ENCODE results near the gene METTL9. TPM values are rescaled to one million over a fixed set of nuclear protein-coding genes. Genes with fewer than 3 reads are reported as not detected.

The METTL9 gene
- total and polyA plus RNA-seq, 9 of the 15 experiments (the other 6 are each of a cell fraction or from before 2014, with no cell fraction given): 12.2 to 107 (median 79.1) TPM

DNA sequence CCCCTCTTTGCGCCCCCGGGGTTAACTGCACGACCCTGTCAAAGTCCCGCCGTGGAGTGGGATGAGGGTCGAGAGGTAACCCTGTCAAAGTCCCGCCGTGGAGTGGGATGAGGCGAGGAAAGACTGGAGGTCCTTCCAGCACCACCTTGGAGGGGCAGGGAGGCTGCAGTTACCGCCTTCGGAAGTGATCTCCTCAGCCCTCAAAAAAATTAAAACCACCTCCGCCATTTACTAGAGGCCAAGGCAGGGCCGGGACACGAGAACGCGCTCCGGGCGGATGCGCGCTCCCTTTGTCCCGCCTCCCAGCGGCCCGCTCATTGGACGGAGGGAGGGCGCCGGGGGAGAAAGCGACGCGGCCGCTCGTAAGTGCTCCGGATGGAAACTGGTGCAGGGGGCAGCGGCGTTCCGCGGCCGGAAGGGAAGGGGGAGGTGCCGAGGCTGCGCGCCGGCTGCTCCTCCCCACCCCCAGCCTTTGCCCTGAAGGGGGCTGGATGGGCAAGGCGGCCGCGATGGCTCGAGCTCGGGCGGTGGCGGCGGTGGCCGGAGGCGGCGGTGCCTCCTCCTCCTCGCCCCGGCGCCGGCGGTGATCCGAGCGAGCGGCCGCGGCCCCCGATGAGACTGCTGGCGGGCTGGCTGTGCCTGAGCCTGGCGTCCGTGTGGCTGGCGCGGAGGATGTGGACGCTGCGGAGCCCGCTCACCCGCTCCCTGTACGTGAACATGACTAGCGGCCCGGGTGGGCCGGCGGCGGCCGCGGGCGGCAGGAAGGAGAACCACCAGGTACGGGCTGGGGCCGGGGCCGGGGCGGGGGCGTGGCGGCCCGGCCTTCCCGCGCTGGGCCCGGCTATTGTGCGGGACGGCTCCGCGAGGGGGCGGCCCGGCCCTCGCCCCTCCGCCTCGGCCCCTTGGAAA lies at the start of gene METTL9 (continued):
- TF ChIP-seq, protein P1, sequence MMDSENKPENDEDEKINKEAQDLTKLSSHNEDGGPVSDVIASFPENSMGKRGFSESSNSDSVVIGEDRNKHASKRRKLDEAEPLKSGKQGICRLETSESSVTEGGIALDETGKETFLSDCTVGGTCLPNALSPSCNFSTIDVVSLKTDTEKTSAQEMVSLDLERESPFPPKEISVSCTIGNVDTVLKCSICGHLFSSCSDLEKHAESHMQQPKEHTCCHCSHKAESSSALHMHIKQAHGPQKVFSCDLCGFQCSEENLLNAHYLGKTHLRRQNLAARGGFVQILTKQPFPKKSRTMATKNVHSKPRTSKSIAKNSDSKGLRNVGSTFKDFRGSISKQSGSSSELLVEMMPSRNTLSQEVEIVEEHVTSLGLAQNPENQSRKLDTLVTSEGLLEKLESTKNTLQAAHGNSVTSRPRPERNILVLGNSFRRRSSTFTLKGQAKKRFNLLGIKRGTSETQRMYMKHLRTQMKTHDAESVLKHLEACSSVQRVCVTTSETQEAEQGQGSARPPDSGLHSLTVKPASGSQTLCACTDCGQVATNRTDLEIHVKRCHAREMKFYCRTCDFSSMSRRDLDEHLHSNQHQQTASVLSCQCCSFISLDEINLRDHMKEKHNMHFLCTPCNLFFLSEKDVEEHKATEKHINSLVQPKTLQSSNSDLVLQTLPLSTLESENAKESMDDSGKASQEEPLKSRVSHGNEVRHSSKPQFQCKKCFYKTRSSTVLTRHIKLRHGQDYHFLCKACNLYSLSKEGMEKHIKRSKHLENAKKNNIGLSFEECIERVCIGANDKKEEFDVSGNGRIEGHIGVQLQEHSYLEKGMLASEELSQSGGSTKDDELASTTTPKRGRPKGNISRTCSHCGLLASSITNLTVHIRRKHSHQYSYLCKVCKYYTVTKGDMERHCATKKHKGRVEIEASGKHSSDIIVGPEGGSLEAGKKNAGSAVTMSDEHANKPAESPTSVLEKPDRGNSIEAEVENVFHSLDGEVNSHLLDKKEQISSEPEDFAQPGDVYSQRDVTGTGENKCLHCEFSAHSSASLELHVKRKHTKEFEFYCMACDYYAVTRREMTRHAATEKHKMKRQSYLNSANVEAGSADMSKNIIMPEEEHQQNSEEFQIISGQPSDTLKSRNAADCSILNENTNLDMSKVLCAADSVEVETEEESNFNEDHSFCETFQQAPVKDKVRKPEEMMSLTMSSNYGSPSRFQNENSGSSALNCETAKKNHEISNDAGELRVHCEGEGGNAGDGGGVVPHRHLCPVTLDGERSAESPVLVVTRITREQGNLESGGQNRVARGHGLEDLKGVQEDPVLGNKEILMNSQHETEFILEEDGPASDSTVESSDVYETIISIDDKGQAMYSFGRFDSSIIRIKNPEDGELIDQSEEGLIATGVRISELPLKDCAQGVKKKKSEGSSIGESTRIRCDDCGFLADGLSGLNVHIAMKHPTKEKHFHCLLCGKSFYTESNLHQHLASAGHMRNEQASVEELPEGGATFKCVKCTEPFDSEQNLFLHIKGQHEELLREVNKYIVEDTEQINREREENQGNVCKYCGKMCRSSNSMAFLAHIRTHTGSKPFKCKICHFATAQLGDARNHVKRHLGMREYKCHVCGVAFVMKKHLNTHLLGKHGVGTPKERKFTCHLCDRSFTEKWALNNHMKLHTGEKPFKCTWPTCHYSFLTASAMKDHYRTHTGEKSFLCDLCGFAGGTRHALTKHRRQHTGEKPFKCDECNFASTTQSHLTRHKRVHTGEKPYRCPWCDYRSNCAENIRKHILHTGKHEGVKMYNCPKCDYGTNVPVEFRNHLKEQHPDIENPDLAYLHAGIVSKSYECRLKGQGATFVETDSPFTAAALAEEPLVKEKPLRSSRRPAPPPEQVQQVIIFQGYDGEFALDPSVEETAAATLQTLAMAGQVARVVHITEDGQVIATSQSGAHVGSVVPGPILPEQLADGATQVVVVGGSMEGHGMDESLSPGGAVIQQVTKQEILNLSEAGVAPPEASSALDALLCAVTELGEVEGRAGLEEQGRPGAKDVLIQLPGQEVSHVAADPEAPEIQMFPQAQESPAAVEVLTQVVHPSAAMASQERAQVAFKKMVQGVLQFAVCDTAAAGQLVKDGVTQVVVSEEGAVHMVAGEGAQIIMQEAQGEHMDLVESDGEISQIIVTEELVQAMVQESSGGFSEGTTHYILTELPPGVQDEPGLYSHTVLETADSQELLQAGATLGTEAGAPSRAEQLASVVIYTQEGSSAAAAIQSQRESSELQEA (IDR thresholded peaks at IDR 0.05; ENCODE audit: low read depth): no peak
- TF ChIP-seq DPF2 (IDR thresholded peaks at IDR 0.05) (no peak), HEY1 (CRISPR knock-in tag; IDR thresholded peaks at IDR 0.05; ENCODE audit: borderline replicate concordance) (no peak), YBX1 (IDR thresholded peaks at IDR 0.05) (no peak), XRCC3 (IDR thresholded peaks at IDR 0.05) (no peak), SMARCE1 (IDR thresholded peaks at IDR 0.05) (peak; percentile 39; the same call in 1 of the 2 replicates), EHMT2 (IDR thresholded peaks at IDR 0.05) (no peak), ZNF408 (CRISPR knock-in tag; IDR thresholded peaks at IDR 0.05; ENCODE audit: low read depth) (no peak), GATAD2B (IDR thresholded peaks at IDR 0.05; ENCODE audit: borderline replicate concordance) (peak; percentile 81), DNMT1 (IDR thresholded peaks at IDR 0.05) (no peak), ZSCAN32 (CRISPR knock-in tag; IDR thresholded peaks at IDR 0.05) (no peak), MYC (IDR thresholded peaks at IDR 0.05; ENCODE audit: low read depth, low read length) (peak; percentile 43), MYC (CRISPR knock-in tag; IDR thresholded peaks at IDR 0.05; ENCODE audit: borderline replicate concordance, low read depth) (no peak), NUFIP1 (IDR thresholded peaks at IDR 0.05; ENCODE audit: partially characterized antibody) (no peak), TFAM (CRISPR knock-in tag; conservative IDR thresholded peaks at IDR 0.05) (no peak), MEF2D (tag; conservative IDR thresholded peaks at IDR 0.05; ENCODE audit: low read depth) (no peak), ZNF717 (CRISPR knock-in tag; IDR thresholded peaks at IDR 0.05) (no peak), NCOA1 (IDR thresholded peaks at IDR 0.05; ENCODE audit: low read depth) (peak; percentile 98), NEUROD1 (IDR thresholded peaks at IDR 0.05; ENCODE audit: borderline replicate concordance, low read depth, low read length, partially characterized antibody) (peak; percentile 81), RBM14 (IDR thresholded peaks at IDR 0.05; ENCODE audit: borderline replicate concordance, insufficient read depth, low read depth, low read length) (no peak)
- TF ChIP-seq, protein P2, sequence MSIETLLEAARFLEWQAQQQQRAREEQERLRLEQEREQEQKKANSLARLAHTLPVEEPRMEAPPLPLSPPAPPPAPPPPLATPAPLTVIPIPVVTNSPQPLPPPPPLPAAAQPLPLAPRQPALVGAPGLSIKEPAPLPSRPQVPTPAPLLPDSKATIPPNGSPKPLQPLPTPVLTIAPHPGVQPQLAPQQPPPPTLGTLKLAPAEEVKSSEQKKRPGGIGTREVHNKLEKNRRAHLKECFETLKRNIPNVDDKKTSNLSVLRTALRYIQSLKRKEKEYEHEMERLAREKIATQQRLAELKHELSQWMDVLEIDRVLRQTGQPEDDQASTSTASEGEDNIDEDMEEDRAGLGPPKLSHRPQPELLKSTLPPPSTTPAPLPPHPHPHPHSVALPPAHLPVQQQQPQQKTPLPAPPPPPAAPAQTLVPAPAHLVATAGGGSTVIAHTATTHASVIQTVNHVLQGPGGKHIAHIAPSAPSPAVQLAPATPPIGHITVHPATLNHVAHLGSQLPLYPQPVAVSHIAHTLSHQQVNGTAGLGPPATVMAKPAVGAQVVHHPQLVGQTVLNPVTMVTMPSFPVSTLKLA (conservative IDR thresholded peaks at IDR 0.05): peak; percentile 62 to 74

Data from K562 (cell line).